Natural killer cell (primary cell): ENCODE results near the gene SHC4. TPM values are rescaled to one million over a fixed set of nuclear protein-coding genes. Genes with fewer than 3 reads are reported as not detected.

Experiments used
- ATAC-seq, 3 donors: fragments of 150-1000 bp in 2 of 3; fragments of 200-7000 bp in 1 of 3; cut with Tn5 transposase; 1 replicate in 1 of 3; 2 replicates in 2 of 3; pipeline ENCODE4 v1.10.0; 2021; ENCODE audit warnings: mild to moderate bottlenecking in 2 of 3, moderate library complexity in 2 of 3
- DNase-seq, 2 donors: peaks; one replicate each; pipeline versions ENCODE4 v3.0.0 to v3.0.0-alpha.2; 2013 to 2021; ENCODE audit warnings: mixed read lengths in 1 of 2
- H3K27ac ChIP-seq: one replicate; pipeline ENCODE4 v1.5.1; 2013; ENCODE audit warnings: mild to moderate bottlenecking, low read length
- H3K27me3 ChIP-seq: one replicate; pipeline ENCODE4 v1.6.1; 2013; ENCODE audit warnings: low read length; ENCODE audit not compliant: control insufficient read depth, insufficient read depth
- H3K36me3 ChIP-seq: one replicate; pipeline ENCODE4 v1.6.1; 2013; ENCODE audit warnings: low read length; ENCODE audit not compliant: control insufficient read depth, insufficient read depth
- H3K4me1 ChIP-seq: one replicate; pipeline ENCODE4 v1.6.1; 2013; ENCODE audit warnings: low read length; ENCODE audit not compliant: control insufficient read depth, insufficient read depth
- H3K4me3 ChIP-seq: one replicate; pipeline ENCODE4 v1.5.1; 2013; ENCODE audit warnings: low read length
- H3K9me3 ChIP-seq: one replicate; pipeline ENCODE4 v1.6.1; 2013; ENCODE audit warnings: low read length; ENCODE audit not compliant: control insufficient read depth, insufficient read depth
- H3K27ac Mint-ChIP-seq, 2 donors: one replicate each; pipeline ENCODE4 v1.8.0; 2022; ENCODE audit warnings: mild to moderate bottlenecking in 2 of 2, mixed read lengths in 2 of 2, moderate library complexity in 1 of 2
- H3K27me3 Mint-ChIP-seq, 2 donors: one replicate each; pipeline ENCODE4 v1.8.0; 2022; ENCODE audit warnings: low read depth in 2 of 2, mixed read lengths in 2 of 2
- H3K36me3 Mint-ChIP-seq: one replicate; pipeline ENCODE4 v1.8.0; 2022; ENCODE audit warnings: mixed read lengths
- H3K4me1 Mint-ChIP-seq, 2 donors: one replicate each; pipeline ENCODE4 v1.8.0; 2022; ENCODE audit warnings: mixed read lengths in 2 of 2
- H3K4me3 Mint-ChIP-seq: one replicate; pipeline ENCODE4 v1.8.0; 2022; ENCODE audit warnings: mild to moderate bottlenecking, moderate library complexity, mixed read lengths
- H3K9me3 Mint-ChIP-seq, 2 donors: one replicate each; pipeline ENCODE4 v1.8.0; 2022; ENCODE audit warnings: mixed read lengths in 2 of 2
- CTCF ChIP-seq: fragments of 200-600 bp; IDR thresholded peaks from one replicate; pipeline ENCODE4 v1.8.0; 2022; ENCODE audit warnings: antibody characterized with exemption
- WGBS: methylation state at CpG from one replicate; pipeline ENCODE4 v1.1.7; 2013; ENCODE audit warnings: missing lambda C conversion rate; ENCODE audit not compliant: insufficient coverage; 5-methylcytosine and 5-hydroxymethylcytosine counted together
- intact Hi-C: fragments of 100-400 bp; cut with micrococcal nuclease; formaldehyde crosslinking; loops from one replicate; pipeline ENCODE4 v1.14.2; 2022
- total RNA-seq, 4 donors: library from RNA; stranded (reverse); fragments of 120-200 nt in 1 of 4; gene quantifications; one replicate each; pipeline versions ENCODE4 v1.2.3 to v1.2.4, GENCODE V29; 2013 to 2022

Gene SHC4
- total RNA-seq, 3 donors from 2014 or later (not counting 1 experiment from before 2014, with no cell fraction given): 0.19 to 0.43 (median 0.20) TPM

GRCh38 chr15:48898032-48898431, 65.7 kb downstream of the SHC4 start:
- Histone ChIP-seq H3K27me3 (no peaks in the 10 kb centered on the region), H3K36me3 (no peaks in the 10 kb centered on the region), H3K4me1 (no peaks in the 10 kb centered on the region), H3K27ac (no peak overlapping the region), H3K9me3 (no peaks in the 10 kb centered on the region), H3K4me3 (no peak overlapping the region)
- no peak for DNase-seq
- ATAC-seq: no peak
- no peaks in the 10 kb centered on the region for H3K36me3 Mint-ChIP-seq
- H3K27ac Mint-ChIP-seq: no peak overlapping the region
- no peak for TF ChIP-seq CTCF
- intact Hi-C loops: no loop called here
- WGBS: 16% methylated on average over 4 of the region's 4 CpGs
- H3K4me3 Mint-ChIP-seq: no peak overlapping the region
- peaks cover 0 to 5% of the 10 kb centered on the region in 2 donors for H3K4me1 Mint-ChIP-seq
- peaks cover 23 to 45% of the 10 kb centered on the region in 2 donors for H3K27me3 Mint-ChIP-seq
- H3K9me3 Mint-ChIP-seq: no peaks in the 10 kb centered on the region

- Mint-ChIP-seq H3K4me1 (peaks cover 0 to 5% of the 10 kb centered on the region in 2 donors), H3K36me3 (no peaks in the 10 kb centered on the region), H3K27me3 (peaks cover 27 to 52% of the 10 kb centered on the region in 2 donors), H3K9me3 (no peaks in the 10 kb centered on the region), H3K27ac (no peak overlapping the region), H3K4me3 (no peak overlapping the region)
- 84% methylated on average over 10 of the region's 13 CpGs for WGBS
- intact Hi-C loops: no loop called here
- ATAC-seq (no peak), DNase-seq (no peak)
- no peaks in the 10 kb centered on the region for H3K4me1 ChIP-seq
- no peaks in the 10 kb centered on the region for H3K9me3 ChIP-seq
- no peaks in the 10 kb centered on the region for H3K27me3 ChIP-seq
- no peak overlapping the region for H3K27ac ChIP-seq
- H3K4me3 ChIP-seq: no peak overlapping the region
- no peaks in the 10 kb centered on the region for H3K36me3 ChIP-seq
- TF ChIP-seq CTCF: no peak
These were observed 66.6 kb downstream of the SHC4 start for GRCh38 chr15:48896869-48897814.

GRCh38 chr15:48893311-48893710, 70.4 kb downstream of the SHC4 start:
- H3K27ac ChIP-seq: no peak overlapping the region
- WGBS: 96% methylated on average over 2 of the region's 3 CpGs
- no peak for ATAC-seq

More at GRCh38 chr15:48893311-48893710, 70.4 kb downstream of the SHC4 start:
- no peak for TF ChIP-seq CTCF
- Mint-ChIP-seq H3K9me3 (no peaks in the 10 kb centered on the region), H3K4me1 (peaks cover 0 to 1% of the 10 kb centered on the region in 2 donors), H3K27ac (no peak overlapping the region), H3K4me3 (no peak overlapping the region), H3K36me3 (no peaks in the 10 kb centered on the region), H3K27me3 (peaks cover 27 to 51% of the 10 kb centered on the region in 2 donors)
- Histone ChIP-seq H3K36me3 (no peaks in the 10 kb centered on the region), H3K27me3 (no peaks in the 10 kb centered on the region), H3K9me3 (no peaks in the 10 kb centered on the region), H3K4me3 (no peak overlapping the region), H3K4me1 (no peaks in the 10 kb centered on the region)
- DNase-seq: no peak
- intact Hi-C loops: no loop called here
